ENCODE measurements around the gene CIAO3.

The CIAO3 gene

DNA sequence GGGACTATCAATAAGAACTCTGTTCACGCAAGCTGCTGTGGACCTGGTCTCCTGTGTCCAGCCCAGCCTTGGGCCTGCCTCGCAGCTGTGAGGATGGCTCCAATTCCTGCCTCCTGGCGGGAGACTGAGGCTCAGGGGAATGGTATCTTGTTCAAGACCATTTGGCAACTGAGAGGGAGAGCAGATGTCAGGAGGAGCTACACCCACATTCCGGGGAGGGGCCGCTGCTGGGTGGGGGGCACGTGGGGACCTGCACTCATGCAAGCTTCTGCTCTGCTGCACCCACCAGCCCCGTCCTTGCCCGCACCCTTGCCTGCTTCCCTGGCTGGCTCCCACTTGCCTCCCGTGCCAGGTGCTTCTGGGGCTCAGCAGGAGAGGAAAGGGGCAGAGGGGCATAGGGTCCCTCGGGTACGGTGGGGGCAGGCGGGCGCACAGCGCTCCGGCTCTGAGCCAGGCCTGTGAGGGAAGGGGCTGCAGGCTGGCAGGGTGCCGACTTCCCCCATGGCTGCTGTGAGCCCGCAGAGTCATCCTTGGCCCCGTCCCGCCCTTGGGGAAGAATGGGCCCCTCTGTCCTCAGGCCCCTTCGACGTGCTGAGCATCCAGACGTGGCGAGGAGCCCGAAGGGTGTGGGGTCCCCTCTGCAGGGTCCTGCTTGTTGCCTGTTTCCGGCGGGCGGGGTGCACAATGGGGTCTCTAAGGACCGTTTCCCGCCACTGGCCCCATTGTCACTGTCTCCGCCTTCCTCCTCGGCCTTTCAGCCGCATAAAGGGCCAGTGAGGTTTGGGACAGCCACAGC is 23.1 kb downstream of the CIAO3 start:
- no peak for DNase-seq (ENCODE audit: low spot score)

DNA sequence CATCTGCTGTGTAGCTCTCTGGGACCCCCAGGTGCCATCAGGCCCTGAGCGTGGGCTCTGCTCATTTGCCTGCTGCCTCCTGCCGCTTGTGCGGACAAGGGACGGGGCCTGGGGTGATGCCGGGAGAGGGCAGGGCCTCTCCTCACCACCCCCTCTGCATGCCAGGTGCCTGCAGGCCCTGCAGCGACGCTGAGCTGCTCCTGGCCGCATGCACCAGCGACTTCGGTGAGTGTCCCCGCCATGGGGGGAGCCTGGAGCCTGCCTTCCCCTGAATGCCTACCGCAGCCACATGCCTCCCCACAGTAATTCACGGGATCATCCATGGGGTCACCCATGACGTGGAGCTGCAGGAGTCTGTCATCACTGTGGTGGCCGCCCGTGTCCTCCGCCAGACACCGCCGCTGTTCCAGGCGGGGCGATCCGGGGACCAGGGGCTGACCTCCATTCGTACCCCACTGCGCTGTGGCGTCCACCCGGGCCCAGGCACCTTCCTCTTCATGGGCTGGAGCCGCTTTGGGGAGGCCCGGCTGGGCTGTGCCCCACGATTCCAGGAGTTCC is 23.9 kb downstream of the CIAO3 start:
- H2BK120ac ChIP-seq (ENCODE audit: low read depth, low read length), result peak overlapping the region; percentile 97
- H3K23ac ChIP-seq (ENCODE audit: low read depth, low read length, poor library complexity), result peak overlapping the region; percentile 83
- peak overlapping the region; percentile 0 for H4K91ac ChIP-seq (ENCODE audit: low read depth, low read length, poor library complexity)
- peaks cover 47 to 55% of the 10 kb centered on the region in 2 donors for H3K4me1 ChIP-seq (ENCODE audit: control insufficient read depth in 2 of 2, insufficient read depth in 1 of 2, low read depth in 1 of 2, low read length in 2 of 2)
- no peak overlapping the region for H4K8ac ChIP-seq (ENCODE audit: low read depth, low read length)
- H2BK12ac ChIP-seq (ENCODE audit: low read length), result peak overlapping the region; percentile 48
- H3K36me3 ChIP-seq (replicated peaks in 1 of 2; ENCODE audit: control insufficient read depth in 2 of 2, insufficient read depth in 2 of 2, low read length in 2 of 2), result peaks cover 11 to 28% of the 10 kb centered on the region in 2 donors
- H3K14ac ChIP-seq (ENCODE audit: low read length), result peak overlapping the region; percentile 11
- H2BK15ac ChIP-seq (ENCODE audit: low read length), result peak overlapping the region; percentile 100
- peak overlapping the region; percentile 99 for H3K4me2 ChIP-seq (ENCODE audit: insufficient read depth, low read length, poor library complexity, severe bottlenecking)
- no peak overlapping the region for H2AFZ ChIP-seq (ENCODE audit: low read length)
- H3K4me3 ChIP-seq (ENCODE audit: low read length in 2 of 2), result peak overlapping the region; percentile 62 to 96
- peak overlapping the region; percentile 97 for H3K27ac ChIP-seq (replicated peaks; ENCODE audit: low read length)
- H3K79me1 ChIP-seq (ENCODE audit: low read depth, low read length), result peaks cover 38% of the 10 kb centered on the region
- peaks cover 0 to 7% (median 0%) of the 10 kb centered on the region in 3 experiments for H3K27me3 ChIP-seq (ENCODE audit: control insufficient read depth in 3 of 3, insufficient read depth in 3 of 3, low read depth in 1 of 3, low read length in 3 of 3)
- H2BK5ac ChIP-seq (ENCODE audit: low read length), result peak overlapping the region; percentile 100
- no peak for DNase-seq (ENCODE audit: low spot score)
- WGBS, 2 donors (ENCODE audit: extremely low coverage in 2 of 2, insufficient read length in 2 of 2, insufficient replicate concordance in 1 of 2), result no CpG with 5 or more reads among the region's 29 CpGs
- peak overlapping the region; percentile 100 for H2AK5ac ChIP-seq (ENCODE audit: low read depth, low read length)
- peak overlapping the region; percentile 85 for H3K4ac ChIP-seq (ENCODE audit: low read length)
- H3K9me3 ChIP-seq (replicated peaks in 1 of 2; ENCODE audit: control insufficient read depth in 2 of 2, insufficient read depth in 1 of 2, low read depth in 1 of 2, low read length in 2 of 2), result no peaks in the 10 kb centered on the region
- H3K9ac ChIP-seq (ENCODE audit: low read depth, low read length, poor library complexity), result peak overlapping the region; percentile 79
- peak overlapping the region; percentile 95 for H3K18ac ChIP-seq (ENCODE audit: low read length)

More for the DNA sequence above, 23.1 kb downstream of the CIAO3 start:
- H2BK5ac ChIP-seq (ENCODE audit: low read length), result peak overlapping the region; percentile 100
- no peak overlapping the region for H3K14ac ChIP-seq (ENCODE audit: low read length)
- H2BK120ac ChIP-seq (ENCODE audit: low read depth, low read length), result peak overlapping the region; percentile 87
- H3K4ac ChIP-seq (ENCODE audit: low read length), result peak overlapping the region; percentile 85
- no peaks in the 10 kb centered on the region for H3K9me3 ChIP-seq (replicated peaks in 1 of 2; ENCODE audit: control insufficient read depth in 2 of 2, insufficient read depth in 1 of 2, low read depth in 1 of 2, low read length in 2 of 2)
- H3K18ac ChIP-seq (ENCODE audit: low read length), result peak overlapping the region; percentile 98
- peak overlapping the region; percentile 97 for H3K23ac ChIP-seq (ENCODE audit: low read depth, low read length, poor library complexity)
- H3K27ac ChIP-seq (replicated peaks; ENCODE audit: low read length), result peak overlapping the region; percentile 63
- H3K36me3 ChIP-seq (replicated peaks in 1 of 2; ENCODE audit: control insufficient read depth in 2 of 2, insufficient read depth in 2 of 2, low read length in 2 of 2), result peaks cover 12 to 28% of the 10 kb centered on the region in 2 donors
- H2BK12ac ChIP-seq (ENCODE audit: low read length), result peak overlapping the region; percentile 75
- H3K27me3 ChIP-seq (ENCODE audit: control insufficient read depth in 3 of 3, insufficient read depth in 3 of 3, low read depth in 1 of 3, low read length in 3 of 3), result peaks cover 0 to 5% (median 0%) of the 10 kb centered on the region in 3 experiments
- peak overlapping the region; percentile 79 for H4K91ac ChIP-seq (ENCODE audit: low read depth, low read length, poor library complexity)
- no peak overlapping the region for H3K4me3 ChIP-seq (ENCODE audit: low read length in 2 of 2)
- H2AFZ ChIP-seq (ENCODE audit: low read length), result no peak overlapping the region
- H3K4me2 ChIP-seq (ENCODE audit: insufficient read depth, low read length, poor library complexity, severe bottlenecking), result peak overlapping the region; percentile 31
- no peak overlapping the region for H4K8ac ChIP-seq (ENCODE audit: low read depth, low read length)
- H3K4me1 ChIP-seq (ENCODE audit: control insufficient read depth in 2 of 2, insufficient read depth in 1 of 2, low read depth in 1 of 2, low read length in 2 of 2), result peaks cover 47 to 60% of the 10 kb centered on the region in 2 donors
- peaks cover 40% of the 10 kb centered on the region for H3K79me1 ChIP-seq (ENCODE audit: low read depth, low read length)
- peak overlapping the region; percentile 100 for H2AK5ac ChIP-seq (ENCODE audit: low read depth, low read length)
- H2BK15ac ChIP-seq (ENCODE audit: low read length), result peak overlapping the region; percentile 100
- WGBS, 2 donors (ENCODE audit: extremely low coverage in 2 of 2, insufficient read length in 2 of 2, insufficient replicate concordance in 1 of 2), result no CpG with 5 or more reads among the region's 32 CpGs
- H3K9ac ChIP-seq (ENCODE audit: low read depth, low read length, poor library complexity), result peak overlapping the region; percentile 88

DNA sequence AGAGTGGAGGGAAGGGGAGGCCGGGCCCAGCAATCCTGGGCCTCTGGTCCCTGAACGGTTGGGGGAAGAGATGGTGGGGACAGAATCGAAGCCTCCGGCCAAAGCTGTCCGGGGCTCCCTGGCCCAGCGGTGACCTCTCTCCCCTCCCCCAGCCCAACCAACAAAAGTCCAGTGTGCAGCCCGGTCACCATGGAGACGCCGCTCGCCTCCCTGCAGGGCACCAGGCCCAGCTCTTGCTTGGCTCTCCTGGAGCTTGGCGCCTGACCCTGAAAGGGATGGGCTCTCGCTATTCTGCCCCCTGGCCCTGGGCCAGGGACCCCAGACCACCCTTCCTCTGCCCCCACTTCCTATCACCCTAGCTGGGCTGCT is 24.6 kb downstream of the CIAO3 start:
- H3K4me3 ChIP-seq (ENCODE audit: low read length in 2 of 2), result peak overlapping the region; percentile 62 to 96
- no peak overlapping the region for H2AFZ ChIP-seq (ENCODE audit: low read length)
- peak overlapping the region; percentile 100 for H3K4ac ChIP-seq (ENCODE audit: low read length)
- peak overlapping the region; percentile 97 for H3K27ac ChIP-seq (replicated peaks; ENCODE audit: low read length)
- peak overlapping the region; percentile 89 for H3K23ac ChIP-seq (ENCODE audit: low read depth, low read length, poor library complexity)
- peak overlapping the region; percentile 100 for H2BK5ac ChIP-seq (ENCODE audit: low read length)
- H4K91ac ChIP-seq (ENCODE audit: low read depth, low read length, poor library complexity), result no peak overlapping the region
- no CpG with 5 or more reads among the region's 12 CpGs for WGBS, 2 donors (ENCODE audit: extremely low coverage in 2 of 2, insufficient read length in 2 of 2, insufficient replicate concordance in 1 of 2)
- H3K79me1 ChIP-seq (ENCODE audit: low read depth, low read length), result peaks cover 38% of the 10 kb centered on the region
- H3K4me1 ChIP-seq (ENCODE audit: control insufficient read depth in 2 of 2, insufficient read depth in 1 of 2, low read depth in 1 of 2, low read length in 2 of 2), result peaks cover 44 to 55% of the 10 kb centered on the region in 2 donors
- peak overlapping the region; percentile 97 for H3K9ac ChIP-seq (ENCODE audit: low read depth, low read length, poor library complexity)
- peak overlapping the region; percentile 100 for H3K18ac ChIP-seq (ENCODE audit: low read length)
- H2BK12ac ChIP-seq (ENCODE audit: low read length), result peak overlapping the region; percentile 100
- H3K36me3 ChIP-seq (replicated peaks in 1 of 2; ENCODE audit: control insufficient read depth in 2 of 2, insufficient read depth in 2 of 2, low read length in 2 of 2), result peaks cover 11 to 28% of the 10 kb centered on the region in 2 donors
- peak overlapping the region; percentile 82 for H4K8ac ChIP-seq (ENCODE audit: low read depth, low read length)
- peak; percentile 84 for DNase-seq (ENCODE audit: low spot score)
- peak overlapping the region; percentile 99 for H3K4me2 ChIP-seq (ENCODE audit: insufficient read depth, low read length, poor library complexity, severe bottlenecking)
- peak overlapping the region; percentile 100 for H2BK15ac ChIP-seq (ENCODE audit: low read length)
- H2AK5ac ChIP-seq (ENCODE audit: low read depth, low read length), result peak overlapping the region; percentile 100
- peak overlapping the region; percentile 71 for H3K14ac ChIP-seq (ENCODE audit: low read length)
- peak overlapping the region; percentile 100 for H2BK120ac ChIP-seq (ENCODE audit: low read depth, low read length)
- no peaks in the 10 kb centered on the region for H3K9me3 ChIP-seq (replicated peaks in 1 of 2; ENCODE audit: control insufficient read depth in 2 of 2, insufficient read depth in 1 of 2, low read depth in 1 of 2, low read length in 2 of 2)
- peaks cover 0 to 7% (median 0%) of the 10 kb centered on the region in 3 experiments for H3K27me3 ChIP-seq (ENCODE audit: control insufficient read depth in 3 of 3, insufficient read depth in 3 of 3, low read depth in 1 of 3, low read length in 3 of 3)
